ENCODE results near the gene N4BP2L2.

DNA sequence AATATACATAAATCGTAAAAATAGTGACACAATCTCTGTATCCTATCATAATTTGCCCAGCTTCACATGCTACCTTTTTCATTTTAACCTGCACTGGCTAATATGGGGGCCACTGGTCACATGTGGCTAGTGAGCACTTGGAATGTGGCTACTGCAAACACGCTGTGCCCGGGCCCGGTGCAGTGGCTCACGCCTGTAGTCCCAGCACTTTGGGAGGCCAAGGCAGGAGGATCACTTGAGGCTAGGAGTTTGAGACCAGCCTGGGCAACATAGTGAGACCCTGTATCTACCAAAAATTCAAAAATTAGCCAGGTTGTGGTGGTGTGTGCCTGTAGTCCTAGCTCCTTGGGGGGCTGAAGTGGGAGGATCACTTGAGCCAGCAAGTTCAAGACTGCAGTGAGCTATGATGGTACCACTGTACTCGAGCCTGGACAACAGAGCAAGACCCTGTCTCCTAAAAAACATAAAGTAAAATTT, 109.1 kb downstream of the N4BP2L2 start:
- TF ChIP-seq, protein P1, sequence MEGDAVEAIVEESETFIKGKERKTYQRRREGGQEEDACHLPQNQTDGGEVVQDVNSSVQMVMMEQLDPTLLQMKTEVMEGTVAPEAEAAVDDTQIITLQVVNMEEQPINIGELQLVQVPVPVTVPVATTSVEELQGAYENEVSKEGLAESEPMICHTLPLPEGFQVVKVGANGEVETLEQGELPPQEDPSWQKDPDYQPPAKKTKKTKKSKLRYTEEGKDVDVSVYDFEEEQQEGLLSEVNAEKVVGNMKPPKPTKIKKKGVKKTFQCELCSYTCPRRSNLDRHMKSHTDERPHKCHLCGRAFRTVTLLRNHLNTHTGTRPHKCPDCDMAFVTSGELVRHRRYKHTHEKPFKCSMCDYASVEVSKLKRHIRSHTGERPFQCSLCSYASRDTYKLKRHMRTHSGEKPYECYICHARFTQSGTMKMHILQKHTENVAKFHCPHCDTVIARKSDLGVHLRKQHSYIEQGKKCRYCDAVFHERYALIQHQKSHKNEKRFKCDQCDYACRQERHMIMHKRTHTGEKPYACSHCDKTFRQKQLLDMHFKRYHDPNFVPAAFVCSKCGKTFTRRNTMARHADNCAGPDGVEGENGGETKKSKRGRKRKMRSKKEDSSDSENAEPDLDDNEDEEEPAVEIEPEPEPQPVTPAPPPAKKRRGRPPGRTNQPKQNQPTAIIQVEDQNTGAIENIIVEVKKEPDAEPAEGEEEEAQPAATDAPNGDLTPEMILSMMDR (conservative IDR thresholded peaks at IDR 0.05; ENCODE audit: low read depth, low read length): no peak
- TF ChIP-seq EZH2 (IDR thresholded peaks at IDR 0.05; ENCODE audit: borderline replicate concordance, low read depth, low read length, poor library complexity, severe bottlenecking): no peak

Data from A673 (cell line).